Activated T-cell treated with anti-CD3 and anti-CD28 coated beads for 24 hours (primary cell): ENCODE results near the gene RAP2A.

ENCODE experiments used
- DNase-seq: peaks from one replicate; pipeline ENCODE4 v3.0.0-alpha.2; 2020; ENCODE audit warnings: low read depth

The RAP2A gene

GRCh38 chr13:97495678-97496077 lies 61.7 kb downstream of the RAP2A start:
- DNase-seq: no peak

- DNase-seq: no peak
These were observed 62.5 kb downstream of the RAP2A start for GRCh38 chr13:97496511-97496910.

- DNase-seq: no peak
These were observed 63.4 kb downstream of the RAP2A start for GRCh38 chr13:97497400-97497799.

GRCh38 chr13:97498419-97498818 lies 64.5 kb downstream of the RAP2A start:
- no peak for DNase-seq

DNA sequence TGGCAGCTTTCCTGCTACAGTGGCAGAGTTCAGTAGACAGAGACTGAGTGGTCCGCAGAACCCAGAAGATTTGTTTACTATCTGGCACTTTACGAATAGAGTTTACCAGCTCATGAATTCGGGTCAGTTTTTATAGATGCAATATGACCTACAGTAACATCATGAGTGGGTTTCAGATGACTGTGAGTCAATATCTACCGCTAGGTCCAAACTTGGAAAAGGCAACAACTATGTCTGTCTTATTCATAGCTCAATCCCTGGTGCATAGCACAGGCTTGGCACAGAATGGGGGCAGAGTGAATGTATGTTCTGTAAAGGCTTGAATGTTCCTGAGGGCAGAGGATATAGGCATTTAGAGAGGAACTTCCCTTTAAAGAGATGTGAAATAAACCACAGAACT lies 65.2 kb downstream of the RAP2A start:
- DNase-seq: no peak

DNA sequence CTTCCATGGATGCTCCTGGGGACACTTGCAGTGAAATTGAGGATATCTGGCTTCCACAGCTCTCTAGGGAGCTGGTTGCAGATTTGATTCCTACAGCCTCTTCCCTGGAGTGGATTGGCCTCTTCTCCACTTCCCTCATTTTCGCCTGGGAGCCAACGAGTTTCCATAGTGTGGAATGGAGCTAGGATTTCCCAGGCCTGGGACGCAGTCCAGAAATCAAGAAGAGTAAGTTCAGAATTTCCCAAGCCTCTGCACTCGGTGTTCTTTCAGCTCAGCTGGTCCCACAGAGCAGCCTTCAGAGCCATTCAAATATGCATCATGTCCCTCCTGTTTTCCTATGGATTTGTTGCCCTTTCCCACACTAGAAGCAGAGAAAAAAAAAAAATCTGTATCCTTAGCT lies 68.2 kb downstream of the RAP2A start:
- DNase-seq: no peak

GRCh38 chr13:97502706-97503105 lies 68.7 kb downstream of the RAP2A start:
- no peak for DNase-seq

GRCh38 chr13:97505017-97505416 lies 71.0 kb downstream of the RAP2A start:
- DNase-seq: no peak

GRCh38 chr13:97506511-97506910 lies 72.5 kb downstream of the RAP2A start:
- no peak for DNase-seq

DNA sequence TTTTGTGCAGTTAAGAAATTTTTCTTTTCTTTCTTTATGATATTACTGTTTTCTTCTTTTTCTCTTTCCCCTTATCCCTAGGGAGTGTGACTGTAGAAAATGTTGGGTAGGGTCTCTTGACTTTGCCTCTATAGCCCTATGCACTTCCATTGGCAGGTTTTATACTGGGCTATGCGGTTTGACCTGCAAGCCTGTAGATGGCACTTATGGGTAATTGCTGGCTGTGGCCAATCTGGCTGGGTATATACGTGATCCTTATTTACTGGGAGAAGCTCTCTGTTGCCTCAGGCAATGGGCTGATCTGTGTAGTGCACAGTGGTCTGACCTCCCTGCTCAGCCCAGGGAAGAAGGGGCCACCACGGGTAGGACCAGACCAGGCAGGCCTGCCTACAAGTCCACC lies 78.8 kb downstream of the RAP2A start:
- no peak for DNase-seq

- DNase-seq: no peak
These were observed 81.7 kb downstream of the RAP2A start for GRCh38 chr13:97515643-97516042.

DNA sequence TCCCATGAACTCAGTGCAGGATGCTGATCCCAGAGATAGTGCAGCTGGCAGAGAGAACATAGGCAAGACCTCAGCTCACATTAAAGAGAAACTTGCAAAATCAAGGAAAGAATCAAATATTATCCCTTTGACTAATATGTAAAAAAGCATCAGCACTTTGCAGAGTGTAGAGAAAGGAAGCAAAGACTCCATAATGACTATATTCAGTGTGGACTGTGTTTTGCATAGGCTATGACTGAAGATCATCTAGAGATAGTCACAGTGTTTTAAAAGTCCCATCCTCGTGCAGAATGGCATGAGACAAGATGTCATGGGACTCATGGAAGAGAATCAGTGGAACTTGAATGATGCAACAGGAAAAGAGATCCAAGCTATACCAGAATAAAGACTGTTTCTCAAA lies 84.0 kb downstream of the RAP2A start:
- no peak for DNase-seq
